ENCODE data around the gene APC.

DNA sequence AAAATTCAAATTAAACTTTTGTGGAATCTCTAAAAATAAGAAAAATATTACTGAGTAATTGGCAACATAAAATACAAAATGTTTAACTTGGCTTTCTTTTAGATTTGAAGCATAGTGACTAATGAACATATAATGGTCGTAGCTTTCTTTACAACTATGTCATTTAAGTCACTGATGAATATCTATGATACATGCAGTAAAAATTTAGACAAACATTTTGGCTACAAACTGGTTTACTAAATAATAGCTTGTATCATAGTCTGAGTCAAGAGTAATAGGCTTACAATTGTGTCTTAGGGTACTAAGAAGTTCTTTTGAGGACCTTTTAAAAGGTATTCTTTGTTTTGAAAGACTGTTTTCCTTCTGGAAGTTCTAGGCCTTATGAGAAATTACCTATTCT is 2.0 kb upstream of the APC start:
- TF ChIP-seq YY1 (IDR thresholded peaks at IDR 0.05; ENCODE audit: low read depth, low read length) (no peak), EP300 (IDR thresholded peaks at IDR 0.05; ENCODE audit: borderline replicate concordance in 1 of 2, low read depth in 2 of 2, low read length in 2 of 2) (no peak), BRCA1 (IDR thresholded peaks at IDR 0.05; ENCODE audit: low read depth, low read length) (no peak), CTCF (IDR thresholded peaks at IDR 0.05; ENCODE audit: control extremely low read depth in 1 of 3, insufficient read depth in 1 of 3, low read depth in 1 of 3, low read length in 3 of 3) (no peak), EZH2 (IDR thresholded peaks at IDR 0.05; ENCODE audit: low read depth, low read length, severe bottlenecking) (no peak), KDM1A (IDR thresholded peaks at IDR 0.05; ENCODE audit: borderline replicate concordance, low read length) (no peak), JUND (IDR thresholded peaks at IDR 0.05; ENCODE audit: low read length) (no peak), CBX5 (IDR thresholded peaks at IDR 0.05; ENCODE audit: low read depth, low read length) (no peak), POLR2A (IDR thresholded peaks at IDR 0.05; ENCODE audit: control extremely low read depth in 1 of 2, low read depth in 2 of 2, low read length in 2 of 2) (no peak)
